Activated CD4-positive, alpha-beta T cell treated with anti-CD3 and anti-CD28 coated beads, Interleukin-10, Interleukin-2, amounts not matched to agents 100 ng/mL and 50 ng/mL, durations not matched to agents 16 hours and 8 hours (primary cell): ENCODE data around the gene PCDHGA2.

ENCODE experiments used
- DNase-seq: peaks from one replicate; pipeline ENCODE4 v3.0.0-alpha.2; 2020

Gene PCDHGA2

GRCh38 chr5:141383345-141383744 is 44.8 kb downstream of the PCDHGA2 start:
- DNase-seq = no peak

- DNase-seq = no peak
These were observed 46.1 kb downstream of the PCDHGA2 start for GRCh38 chr5:141384471-141385267.

GRCh38 chr5:141387557-141388311 is 49.2 kb downstream of the PCDHGA2 start, which contains the start of gene PCDHGB4:
PCDHGB4 (plus strand) TSS chr5:141387698; CDS start chr5:141387885, 187 bp downstream.
- peak; percentile 40 for DNase-seq

DNA sequence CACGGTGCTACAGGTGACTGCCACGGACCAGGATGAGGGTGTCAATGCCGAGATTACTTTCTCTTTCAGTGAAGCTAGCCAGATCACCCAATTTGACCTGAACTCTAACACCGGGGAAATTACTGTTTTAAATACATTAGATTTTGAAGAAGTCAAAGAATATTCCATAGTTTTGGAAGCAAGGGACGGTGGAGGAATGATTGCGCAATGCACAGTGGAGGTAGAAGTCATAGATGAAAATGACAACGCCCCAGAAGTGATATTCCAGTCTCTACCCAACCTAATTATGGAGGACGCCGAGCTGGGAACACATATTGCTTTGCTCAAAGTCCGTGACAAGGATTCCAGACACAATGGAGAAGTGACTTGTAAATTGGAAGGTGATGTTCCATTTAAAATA is 50.1 kb downstream of the PCDHGA2 start:
- no peak for DNase-seq

DNA sequence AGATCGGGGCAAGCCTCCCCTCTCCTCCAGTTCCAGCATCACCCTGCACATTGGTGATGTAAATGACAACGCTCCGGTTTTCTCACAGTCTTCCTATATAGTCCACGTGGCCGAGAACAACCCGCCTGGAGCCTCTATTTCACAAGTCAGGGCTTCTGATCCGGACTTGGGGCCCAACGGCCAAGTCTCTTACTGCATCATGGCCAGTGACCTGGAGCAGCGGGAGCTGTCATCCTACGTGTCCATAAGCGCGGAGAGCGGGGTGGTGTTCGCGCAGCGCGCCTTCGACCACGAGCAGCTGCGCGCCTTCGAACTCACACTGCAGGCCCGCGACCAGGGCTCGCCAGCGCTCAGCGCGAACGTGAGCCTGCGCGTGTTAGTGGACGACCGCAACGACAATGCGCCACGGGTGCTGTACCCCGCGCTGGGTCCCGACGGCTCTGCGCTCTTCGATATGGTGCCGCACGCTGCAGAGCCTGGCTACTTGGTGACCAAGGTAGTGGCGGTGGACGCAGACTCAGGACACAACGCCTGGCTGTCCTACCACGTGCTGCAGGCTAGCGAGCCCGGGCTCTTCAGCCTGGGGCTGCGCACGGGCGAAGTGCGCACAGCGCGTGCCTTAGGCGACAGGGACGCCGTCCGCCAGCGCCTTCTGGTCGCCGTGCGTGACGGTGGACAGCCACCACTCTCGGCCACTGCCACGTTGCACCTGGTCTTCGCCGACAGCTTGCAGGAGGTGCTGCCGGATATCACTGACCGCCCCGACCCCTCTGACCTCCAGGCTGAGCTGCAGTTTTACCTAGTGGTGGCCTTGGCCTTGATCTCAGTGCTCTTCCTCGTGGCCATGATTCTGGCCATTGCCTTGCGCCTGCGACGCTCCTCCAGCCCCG is 50.8 kb downstream of the PCDHGA2 start:
- no peak for DNase-seq

- DNase-seq = no peak
These were observed 54.1 kb downstream of the PCDHGA2 start, which contains the start of gene PCDHGA8 for GRCh38 chr5:141392429-141393198. PCDHGA8 (plus strand) TSS chr5:141392633; CDS start chr5:141392814, 181 bp downstream.
